HepG2 (cell line): ENCODE measurements around the gene HNRNPUL1.
A peak's percentile ranks its signal among the peaks of the same experiment; 100 is the strongest.

Source experiments
- CHD4 ChIP-seq: fragments of 200-600 bp; sonication (generic); IDR thresholded peaks from 2 replicates; pipeline ENCODE4 v1.7.0; 2017; ENCODE audit warnings: mild to moderate bottlenecking, low read length, borderline replicate concordance
- EZH2 ChIP-seq: conservative IDR thresholded peaks from 2 replicates; pipeline ENCODE4 v1.6.1; 2012; ENCODE audit warnings: mild to moderate bottlenecking, low read depth, low read length, moderate library complexity
- KDM1A ChIP-seq: IDR thresholded peaks from 2 replicates; pipeline ENCODE4 v1.6.1; 2016; ENCODE audit warnings: missing compliant biosample characterization
- NAIF1 ChIP-seq: sonication (generic); formaldehyde crosslinking; IDR thresholded peaks from 2 replicates; pipeline ENCODE4 v1.5.0; 2020; ENCODE audit warnings: mild to moderate bottlenecking, missing genetic modification reagents, borderline replicate concordance
- POLR2AphosphoS5 ChIP-seq: IDR thresholded peaks from 2 replicates; pipeline ENCODE4 v1.6.1; 2012; ENCODE audit warnings: low read depth, low read length
- RAD21 ChIP-seq: fragments of 450-650 bp; formaldehyde crosslinking; IDR thresholded peaks from 2 replicates; pipeline ENCODE4 v1.5.0; 2020; ENCODE audit warnings: mild to moderate bottlenecking
- ZMAT3 ChIP-seq: sonication (generic); formaldehyde crosslinking; conservative IDR thresholded peaks from 2 replicates; pipeline ENCODE4 v1.7.0; 2021; ENCODE audit warnings: missing genetic modification reagents
- ZNF605 ChIP-seq: sonication (generic); formaldehyde crosslinking; IDR thresholded peaks from 2 replicates; pipeline ENCODE4 v1.8.0; 2022; ENCODE audit warnings: mild to moderate bottlenecking, missing genetic modification reagents
- TF ChIP-seq, protein P1 (sequence below): sonication (generic); formaldehyde crosslinking; IDR thresholded peaks from 2 replicates; pipeline ENCODE4 v1.5.0; 2020; ENCODE audit warnings: mild to moderate bottlenecking, missing genetic modification reagents, moderate library complexity

DNA sequence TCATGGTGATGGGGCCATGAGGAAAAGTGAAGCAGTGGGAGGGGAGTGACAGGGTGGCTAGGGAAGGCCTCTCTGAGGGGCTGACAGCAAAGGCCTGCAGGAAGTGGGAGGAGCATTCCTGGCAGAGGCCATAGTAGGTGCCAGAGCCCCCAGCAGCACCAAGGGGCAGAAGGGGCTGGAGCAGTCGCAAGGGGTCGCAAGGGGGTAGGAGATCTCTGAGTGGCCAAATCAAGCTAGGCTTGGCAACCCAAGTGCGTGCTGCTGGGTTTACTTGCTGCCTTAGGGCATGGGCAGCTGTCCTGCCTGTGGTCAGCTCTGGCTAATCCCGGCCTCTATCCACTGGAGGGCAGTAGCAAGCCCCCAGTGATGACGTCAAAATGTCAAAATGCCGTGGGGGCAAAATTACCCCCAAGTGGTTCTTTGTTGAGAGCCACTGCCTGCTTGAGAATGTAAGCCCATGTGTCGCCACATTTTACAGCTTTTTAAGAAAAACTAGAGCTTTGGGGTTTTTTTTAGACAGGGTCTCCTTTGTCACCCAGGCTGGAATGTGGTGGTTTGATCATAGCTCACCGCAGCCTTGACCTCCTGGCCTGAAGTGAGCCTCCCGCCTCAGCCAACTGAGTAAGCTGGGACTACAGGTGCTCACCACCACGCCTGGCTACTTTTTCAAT lies 57.6 kb downstream of the HNRNPUL1 start:
- no peak for TF ChIP-seq KDM1A (CRISPR knock-in tag)
- TF ChIP-seq RAD21 (CRISPR knock-in tag) = peak; percentile 63; the same call in 1 of the 2 replicates
- TF ChIP-seq ZMAT3 (CRISPR knock-in tag) = no peak
- no peak for TF ChIP-seq EZH2
- TF ChIP-seq NAIF1 (CRISPR knock-in tag) = no peak
- no peak for TF ChIP-seq CHD4
- TF ChIP-seq POLR2AphosphoS5 = no peak
- TF ChIP-seq, protein P1, sequence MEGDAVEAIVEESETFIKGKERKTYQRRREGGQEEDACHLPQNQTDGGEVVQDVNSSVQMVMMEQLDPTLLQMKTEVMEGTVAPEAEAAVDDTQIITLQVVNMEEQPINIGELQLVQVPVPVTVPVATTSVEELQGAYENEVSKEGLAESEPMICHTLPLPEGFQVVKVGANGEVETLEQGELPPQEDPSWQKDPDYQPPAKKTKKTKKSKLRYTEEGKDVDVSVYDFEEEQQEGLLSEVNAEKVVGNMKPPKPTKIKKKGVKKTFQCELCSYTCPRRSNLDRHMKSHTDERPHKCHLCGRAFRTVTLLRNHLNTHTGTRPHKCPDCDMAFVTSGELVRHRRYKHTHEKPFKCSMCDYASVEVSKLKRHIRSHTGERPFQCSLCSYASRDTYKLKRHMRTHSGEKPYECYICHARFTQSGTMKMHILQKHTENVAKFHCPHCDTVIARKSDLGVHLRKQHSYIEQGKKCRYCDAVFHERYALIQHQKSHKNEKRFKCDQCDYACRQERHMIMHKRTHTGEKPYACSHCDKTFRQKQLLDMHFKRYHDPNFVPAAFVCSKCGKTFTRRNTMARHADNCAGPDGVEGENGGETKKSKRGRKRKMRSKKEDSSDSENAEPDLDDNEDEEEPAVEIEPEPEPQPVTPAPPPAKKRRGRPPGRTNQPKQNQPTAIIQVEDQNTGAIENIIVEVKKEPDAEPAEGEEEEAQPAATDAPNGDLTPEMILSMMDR = peak; percentile 80
- TF ChIP-seq ZNF605 (CRISPR knock-in tag) = no peak
